Measurements from ENCODE around the gene PLSCR4. TPM values are rescaled to one million over a fixed set of nuclear protein-coding genes. Genes with fewer than 3 reads are reported as not detected.

PLSCR4 gene
- total RNA-seq, 2 experiments from 2014 or later: not detected

DNA sequence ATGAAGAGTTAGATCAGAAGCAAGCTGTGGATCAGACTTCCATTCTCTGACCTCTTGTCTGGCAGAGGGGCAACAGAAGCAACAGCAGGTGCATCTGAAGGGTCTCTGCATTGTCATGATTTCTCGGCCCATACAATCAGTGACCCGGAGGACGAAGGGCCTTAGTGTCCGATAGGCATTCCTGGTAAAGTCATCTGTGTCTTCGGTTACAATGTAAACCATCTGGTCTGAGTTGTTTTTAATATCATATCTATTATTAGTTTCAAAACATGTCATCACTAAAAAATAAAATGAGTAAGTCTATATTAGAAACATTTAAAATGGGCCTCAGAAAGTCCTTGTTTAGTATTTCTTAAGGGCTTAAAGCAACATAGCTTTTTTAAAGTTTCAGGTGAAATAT, 51.1 kb downstream of the PLSCR4 start:
- intact Hi-C loops (cut with DNase I, micrococcal nuclease): no loop called here
- POLR2A ChIA-PET: no interaction called here
- TF ChIP-seq, protein P1, sequence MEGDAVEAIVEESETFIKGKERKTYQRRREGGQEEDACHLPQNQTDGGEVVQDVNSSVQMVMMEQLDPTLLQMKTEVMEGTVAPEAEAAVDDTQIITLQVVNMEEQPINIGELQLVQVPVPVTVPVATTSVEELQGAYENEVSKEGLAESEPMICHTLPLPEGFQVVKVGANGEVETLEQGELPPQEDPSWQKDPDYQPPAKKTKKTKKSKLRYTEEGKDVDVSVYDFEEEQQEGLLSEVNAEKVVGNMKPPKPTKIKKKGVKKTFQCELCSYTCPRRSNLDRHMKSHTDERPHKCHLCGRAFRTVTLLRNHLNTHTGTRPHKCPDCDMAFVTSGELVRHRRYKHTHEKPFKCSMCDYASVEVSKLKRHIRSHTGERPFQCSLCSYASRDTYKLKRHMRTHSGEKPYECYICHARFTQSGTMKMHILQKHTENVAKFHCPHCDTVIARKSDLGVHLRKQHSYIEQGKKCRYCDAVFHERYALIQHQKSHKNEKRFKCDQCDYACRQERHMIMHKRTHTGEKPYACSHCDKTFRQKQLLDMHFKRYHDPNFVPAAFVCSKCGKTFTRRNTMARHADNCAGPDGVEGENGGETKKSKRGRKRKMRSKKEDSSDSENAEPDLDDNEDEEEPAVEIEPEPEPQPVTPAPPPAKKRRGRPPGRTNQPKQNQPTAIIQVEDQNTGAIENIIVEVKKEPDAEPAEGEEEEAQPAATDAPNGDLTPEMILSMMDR (IDR thresholded peaks at IDR 0.05): no peak
- H3K9me3 Mint-ChIP-seq: no peaks in the 10 kb centered on the region
- Histone ChIP-seq H3K9me3 (ENCODE audit: control insufficient read depth in 1 of 2, insufficient read depth in 1 of 2, low read length in 2 of 2) (no peaks in the 10 kb centered on the region), H3K4me1 (ENCODE audit: insufficient read depth, low read length) (no peaks in the 10 kb centered on the region), H3K36me3 (ENCODE audit: insufficient read depth, low read length) (no peaks in the 10 kb centered on the region), H3K4me3 (ENCODE audit: low read length) (no peak overlapping the region), H3K27me3 (ENCODE audit: control insufficient read depth in 1 of 2, insufficient read depth in 2 of 2, low read length in 2 of 2) (no peaks in the 10 kb centered on the region), H3K27ac (ENCODE audit: low read depth in 1 of 2, low read length in 2 of 2) (no peak overlapping the region)
- no peak for ATAC-seq (ENCODE audit: poor library complexity)
- CTCF ChIA-PET: no interaction called here
- no peaks in the 10 kb centered on the region for H3K36me3 Mint-ChIP-seq (ENCODE audit: low read depth)
- H3K27me3 Mint-ChIP-seq: peaks cover 4% of the 10 kb centered on the region
- no peak overlapping the region for H3K27ac Mint-ChIP-seq
- no peak for DNase-seq
- H3K4me3 Mint-ChIP-seq: no peak overlapping the region
- H3K4me1 Mint-ChIP-seq (ENCODE audit: low read depth): no peaks in the 10 kb centered on the region

DNA sequence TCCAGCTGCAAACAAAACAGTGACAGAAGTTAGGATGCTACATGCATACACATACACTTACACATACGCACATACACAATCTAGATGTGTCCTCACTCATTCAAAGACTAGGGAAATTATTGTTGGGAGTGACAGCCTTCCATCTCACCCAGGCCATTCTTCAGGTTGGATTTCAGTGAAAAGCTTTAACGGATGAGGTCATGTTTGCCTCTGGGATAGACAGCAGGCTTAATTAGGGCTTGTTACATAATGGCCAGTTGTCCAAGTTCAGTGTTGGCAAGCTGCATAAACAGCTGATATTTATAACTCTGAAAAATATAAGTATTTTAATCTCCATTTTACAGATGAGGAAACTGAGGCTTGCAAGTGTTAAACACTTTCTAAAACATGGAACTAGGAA, 54.1 kb downstream of the PLSCR4 start:
- Mint-ChIP-seq H3K27me3 (peaks cover 11% of the 10 kb centered on the region), H3K36me3 (ENCODE audit: low read depth) (no peaks in the 10 kb centered on the region)
- POLR2A ChIA-PET: no interaction called here

DNA sequence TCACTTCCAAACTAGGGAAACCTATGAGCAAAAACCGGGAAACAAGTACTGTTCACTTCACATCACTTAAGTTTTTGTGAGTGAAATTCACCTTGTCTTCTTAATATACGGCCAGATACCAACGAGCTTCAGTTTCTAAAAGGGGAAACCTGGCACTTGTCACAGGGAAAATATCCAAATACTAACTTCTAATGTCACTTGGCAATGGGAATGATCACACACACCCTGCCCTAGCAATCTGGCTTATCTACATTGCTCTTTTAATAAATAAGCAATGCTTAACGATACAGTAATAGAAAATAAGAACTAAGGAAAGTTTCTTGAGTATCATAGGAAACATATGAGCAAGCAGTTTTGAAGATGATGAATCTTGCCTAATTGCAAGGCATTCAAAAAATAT, 55.3 kb downstream of the PLSCR4 start:
- no peaks in the 10 kb centered on the region for H3K4me1 Mint-ChIP-seq (ENCODE audit: low read depth)
- TF ChIP-seq, protein P1 (IDR thresholded peaks at IDR 0.05): no peak
- DNase-seq (no peak), ATAC-seq (ENCODE audit: poor library complexity) (no peak)
- no peaks in the 10 kb centered on the region for H3K4me1 ChIP-seq (ENCODE audit: insufficient read depth, low read length)
- POLR2A ChIA-PET: no interaction called here
- H3K27me3 Mint-ChIP-seq: peaks cover 16% of the 10 kb centered on the region
- H3K27me3 ChIP-seq (ENCODE audit: control insufficient read depth in 1 of 2, insufficient read depth in 2 of 2, low read length in 2 of 2): no peaks in the 10 kb centered on the region
- intact Hi-C loops (cut with DNase I, micrococcal nuclease): no loop called here
- no peak overlapping the region for H3K4me3 Mint-ChIP-seq
- no peaks in the 10 kb centered on the region for H3K36me3 Mint-ChIP-seq (ENCODE audit: low read depth)
- no peaks in the 10 kb centered on the region for H3K9me3 Mint-ChIP-seq
- no peaks in the 10 kb centered on the region for H3K36me3 ChIP-seq (ENCODE audit: insufficient read depth, low read length)
- no peaks in the 10 kb centered on the region for H3K9me3 ChIP-seq (ENCODE audit: control insufficient read depth in 1 of 2, insufficient read depth in 1 of 2, low read length in 2 of 2)
- no peak overlapping the region for H3K4me3 ChIP-seq (ENCODE audit: low read length)
- H3K27ac ChIP-seq (ENCODE audit: low read depth in 1 of 2, low read length in 2 of 2): no peak overlapping the region
- no peak overlapping the region for H3K27ac Mint-ChIP-seq
- CTCF ChIA-PET: no interaction called here

More for the DNA sequence above, 54.1 kb downstream of the PLSCR4 start:
- no peaks in the 10 kb centered on the region for H3K4me1 ChIP-seq (ENCODE audit: insufficient read depth, low read length)
- H3K4me1 Mint-ChIP-seq (ENCODE audit: low read depth): no peaks in the 10 kb centered on the region
- no peak overlapping the region for H3K27ac Mint-ChIP-seq
- H3K27ac ChIP-seq (ENCODE audit: low read depth in 1 of 2, low read length in 2 of 2): no peak overlapping the region
- H3K4me3 Mint-ChIP-seq: no peak overlapping the region
- no peaks in the 10 kb centered on the region for H3K27me3 ChIP-seq (ENCODE audit: control insufficient read depth in 1 of 2, insufficient read depth in 2 of 2, low read length in 2 of 2)
- TF ChIP-seq, protein P1 (IDR thresholded peaks at IDR 0.05): no peak
- intact Hi-C loops (cut with DNase I, micrococcal nuclease): no loop called here
- H3K9me3 ChIP-seq (ENCODE audit: control insufficient read depth in 1 of 2, insufficient read depth in 1 of 2, low read length in 2 of 2): no peaks in the 10 kb centered on the region
- CTCF ChIA-PET: no interaction called here
- DNase-seq (no peak), ATAC-seq (ENCODE audit: poor library complexity) (no peak)
- H3K36me3 ChIP-seq (ENCODE audit: insufficient read depth, low read length): no peaks in the 10 kb centered on the region
- H3K4me3 ChIP-seq (ENCODE audit: low read length): no peak overlapping the region
- no peaks in the 10 kb centered on the region for H3K9me3 Mint-ChIP-seq

All from CD4-positive, alpha-beta T cell (primary cell).